CD4-positive, alpha-beta T cell treated with Interferon gamma for 1 hour (primary cell): ENCODE results near the gene APLN.

Experiments used
- DNase-seq: peaks from one replicate; pipeline ENCODE4 v3.0.0-alpha.2; 2020

The APLN gene

GRCh38 chrX:129659861-129660260 is 5.1 kb upstream of the APLN start:
- DNase-seq: no peak

- no peak for DNase-seq
These were observed 4.4 kb upstream of the APLN start for GRCh38 chrX:129659141-129659540.

- no peak for DNase-seq
These were observed 3.7 kb upstream of the APLN start for GRCh38 chrX:129658429-129658828.

- DNase-seq: no peak
These were observed 942 bp upstream of the APLN start for GRCh38 chrX:129655547-129656249.

- DNase-seq: no peak
These were observed 645 bp downstream of the APLN start for GRCh38 chrX:129653971-129654651.

GRCh38 chrX:129653181-129653970 is 1.4 kb downstream of the APLN start:
- DNase-seq: no peak

- DNase-seq: no peak
These were observed 2.1 kb downstream of the APLN start for GRCh38 chrX:129652565-129653169.

- no peak for DNase-seq
These were observed 2.8 kb downstream of the APLN start for GRCh38 chrX:129651756-129652564.

- DNase-seq: no peak
These were observed 3.8 kb downstream of the APLN start for GRCh38 chrX:129650821-129651510.

GRCh38 chrX:129650183-129650689 is 4.5 kb downstream of the APLN start:
- no peak for DNase-seq

- no peak for DNase-seq
These were observed 5.2 kb downstream of the APLN start for GRCh38 chrX:129649268-129650182.

GRCh38 chrX:129648514-129649267 is 6.1 kb downstream of the APLN start:
- DNase-seq: no peak

- no peak for DNase-seq
These were observed 7.0 kb downstream of the APLN start for GRCh38 chrX:129647418-129648410.

- DNase-seq: no peak
These were observed 8.0 kb downstream of the APLN start for GRCh38 chrX:129646566-129647417.

GRCh38 chrX:129642641-129643040 is 12.1 kb downstream of the APLN start:
- DNase-seq: no peak

- DNase-seq: no peak
These were observed 12.8 kb downstream of the APLN start for GRCh38 chrX:129641941-129642340.

- DNase-seq: no peak
These were observed 13.3 kb downstream of the APLN start for GRCh38 chrX:129641469-129641868.
